Anterior cingulate cortex (tissue), 58 donors: ENCODE data around the gene ASCC1.
"Not testable (repeated sequence)": the region's sequence is repeated elsewhere in the genome, so short reads cannot be mapped to it uniquely, and the experiment has no call there.

ENCODE experiments used
- DNase-seq, 58 donors: peaks; one replicate each; lab custom pipeline; 2025; lab: John Stamatoyannopoulos, UW

ASCC1 gene

GRCh38 chr10:72249176-72249862 is 33.2 kb upstream of the ASCC1 start:
- not testable (repeated sequence) for DNase-seq

DNA sequence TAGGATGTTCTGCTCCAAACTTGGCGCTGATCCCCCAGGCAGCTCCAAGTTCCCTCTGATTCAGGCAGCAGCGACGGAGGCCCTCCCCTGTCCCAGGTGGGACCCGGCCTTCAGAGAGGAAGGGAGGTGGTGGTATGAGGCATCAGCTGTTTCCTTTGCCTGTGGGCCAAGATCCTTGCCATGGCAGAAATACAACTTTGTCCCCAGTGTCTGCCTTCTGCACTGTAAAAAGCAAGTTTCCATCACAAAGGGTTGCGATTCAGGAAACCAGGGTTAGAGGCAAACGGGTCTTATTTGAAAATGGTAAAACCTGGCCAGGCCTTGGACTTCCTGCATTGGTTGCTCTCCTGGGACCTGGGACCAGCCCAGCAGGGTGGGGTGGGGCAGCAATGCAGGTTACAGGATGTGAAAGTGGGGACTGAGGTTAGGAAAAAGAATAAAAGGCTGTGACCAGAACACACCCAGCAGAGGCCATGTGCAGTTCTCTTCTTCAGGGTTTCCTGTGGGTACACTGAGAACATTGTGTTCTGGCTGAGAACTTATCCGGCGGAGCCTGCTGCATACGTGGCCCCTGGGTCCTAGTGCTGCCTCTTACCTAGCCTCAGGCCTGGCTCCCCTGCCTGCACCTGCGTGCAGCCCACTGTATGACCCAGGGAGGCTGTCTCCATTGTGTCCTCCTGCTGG is 32.5 kb upstream of the ASCC1 start:
- peak in 51 of 58 donors; percentile 17 to 88 (median 62) for DNase-seq

DNA sequence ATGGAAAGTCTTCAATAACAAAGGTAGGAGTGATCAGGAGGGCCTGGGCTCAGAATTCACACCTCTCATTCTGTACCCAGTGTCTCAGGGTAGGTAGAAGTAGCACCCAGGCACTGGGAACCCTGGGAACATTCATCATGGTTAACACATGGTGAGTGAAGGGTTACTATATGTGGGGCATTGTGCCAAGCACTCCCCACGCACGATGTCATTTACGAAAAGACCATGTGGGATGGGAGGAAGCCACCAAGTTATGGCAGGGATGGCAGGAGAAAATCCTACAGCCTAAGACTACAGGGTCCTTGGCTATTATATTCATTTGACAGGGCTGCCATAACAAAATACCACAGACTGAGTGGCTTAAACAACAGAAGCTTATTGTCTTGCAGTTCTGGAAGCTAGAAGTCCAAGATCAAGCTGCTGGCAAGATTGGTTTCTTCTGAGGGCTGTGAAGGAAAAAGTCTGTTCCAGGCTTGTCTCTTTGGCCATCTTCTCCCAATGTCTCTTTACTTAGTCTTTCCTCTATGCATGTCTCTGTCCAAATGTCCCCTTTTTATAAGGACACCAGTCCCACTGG is 30.0 kb upstream of the ASCC1 start:
- DNase-seq: no peak

DNA sequence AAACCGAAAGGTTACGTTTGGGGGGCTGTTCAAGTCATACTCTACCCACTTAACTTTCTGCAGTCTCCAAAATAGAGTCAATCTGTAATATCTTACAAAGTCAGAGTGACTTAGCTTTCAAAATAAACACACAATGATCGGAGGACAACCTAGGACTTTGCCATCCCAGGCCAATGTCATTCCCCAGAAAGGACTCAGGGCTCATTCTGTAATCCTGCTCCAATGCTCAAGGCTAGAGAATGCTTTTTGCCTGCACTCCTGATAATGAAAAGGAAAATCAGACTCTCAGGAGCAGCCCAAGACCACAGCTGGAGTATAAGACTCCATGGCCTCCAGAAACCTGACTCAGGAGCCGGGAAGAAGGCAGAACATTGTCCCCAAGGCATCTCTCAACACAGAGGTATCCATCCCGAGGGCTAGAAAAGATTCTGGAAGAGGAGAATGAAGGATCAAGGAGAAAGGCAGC is 28.5 kb upstream of the ASCC1 start:
- no peak for DNase-seq

- peak in 22 of 58 donors; percentile 15 to 55 (median 32) for DNase-seq
Measured at GRCh38 chr10:72243822-72244437, 27.9 kb upstream of the ASCC1 start.

GRCh38 chr10:72242675-72243074 is 26.6 kb upstream of the ASCC1 start:
- DNase-seq: peak in 33 of 58 donors; percentile 14 to 80 (median 42)

DNA sequence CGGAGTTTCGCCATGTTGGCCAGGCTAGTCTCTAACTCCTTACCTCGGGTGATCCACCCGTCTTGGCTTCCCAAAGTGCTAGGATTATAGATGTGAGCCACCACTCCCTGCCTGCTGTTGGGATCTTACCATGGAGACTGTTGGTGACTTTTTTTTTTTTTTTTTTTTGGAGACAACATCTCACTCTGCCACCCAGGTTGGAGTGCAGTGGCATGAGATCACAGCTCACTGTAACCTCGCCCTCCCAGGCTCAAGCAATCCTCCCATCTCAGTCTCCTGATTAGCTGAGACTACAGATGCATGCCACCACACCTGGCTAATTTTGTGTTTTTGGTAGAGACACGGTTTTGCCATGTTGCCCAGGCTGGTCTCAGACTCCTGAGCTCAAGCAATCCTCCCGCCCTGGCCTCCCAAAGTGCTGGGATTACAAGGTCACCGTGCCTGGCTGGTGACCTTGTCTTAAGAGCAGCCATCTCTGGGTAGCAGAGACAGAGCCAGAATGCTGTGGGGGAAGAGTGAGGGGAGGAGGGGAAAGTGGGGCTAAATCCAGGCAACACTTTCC is 25.7 kb upstream of the ASCC1 start:
- no peak for DNase-seq

DNA sequence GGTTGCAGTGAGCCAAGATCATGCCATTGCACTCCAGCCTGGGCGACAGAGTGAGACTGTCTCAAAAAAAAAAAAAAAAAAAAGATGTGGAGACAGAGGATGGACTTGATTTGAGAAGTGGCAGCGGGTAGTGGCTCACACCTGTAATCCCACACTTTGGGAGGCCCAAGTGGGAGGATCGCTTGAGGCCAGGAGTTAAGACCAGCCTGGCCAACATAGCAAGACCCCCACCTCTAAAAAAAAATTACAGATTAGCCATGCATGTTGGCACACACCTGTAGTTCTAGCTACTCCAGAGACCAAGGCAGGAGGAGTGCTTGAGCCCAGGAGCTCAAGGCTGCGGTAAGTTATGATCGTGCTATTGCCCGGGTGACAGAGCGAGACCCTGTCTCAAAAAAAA is 24.3 kb upstream of the ASCC1 start:
- DNase-seq: no peak

- DNase-seq: no peak
Measured at GRCh38 chr10:72239409-72239808, 23.3 kb upstream of the ASCC1 start.

GRCh38 chr10:72238392-72239175 is 22.5 kb upstream of the ASCC1 start:
- DNase-seq: no peak

GRCh38 chr10:72235544-72236279 is 19.6 kb upstream of the ASCC1 start:
- no peak for DNase-seq

DNA sequence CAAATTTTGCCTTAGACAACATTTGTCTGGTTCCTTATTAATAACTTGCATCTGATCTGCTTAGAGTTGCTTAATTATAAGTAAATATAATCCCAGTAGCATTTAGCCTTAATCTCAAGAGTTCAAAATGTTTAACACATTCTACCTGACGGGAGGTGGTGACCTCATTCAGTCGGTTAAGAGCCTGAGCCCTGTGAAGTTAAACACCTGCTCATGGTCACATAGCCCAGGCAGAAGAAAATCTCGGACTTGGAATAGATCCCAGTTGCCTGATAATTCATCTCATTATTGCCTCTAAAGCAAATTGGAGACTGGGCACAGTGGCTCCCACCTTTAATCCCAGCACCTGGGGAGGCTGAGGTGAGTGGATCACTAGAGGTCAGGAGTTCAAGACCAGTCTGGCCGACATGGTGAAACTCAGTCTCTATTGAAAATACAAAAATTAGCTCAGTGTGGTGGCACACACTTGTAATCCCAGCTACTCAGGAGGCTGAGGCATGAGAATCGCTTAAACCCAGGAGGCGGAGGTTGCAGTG is 18.6 kb upstream of the ASCC1 start:
- DNase-seq: no peak

- no peak for DNase-seq
Measured at GRCh38 chr10:72233621-72234020, 17.5 kb upstream of the ASCC1 start.

DNA sequence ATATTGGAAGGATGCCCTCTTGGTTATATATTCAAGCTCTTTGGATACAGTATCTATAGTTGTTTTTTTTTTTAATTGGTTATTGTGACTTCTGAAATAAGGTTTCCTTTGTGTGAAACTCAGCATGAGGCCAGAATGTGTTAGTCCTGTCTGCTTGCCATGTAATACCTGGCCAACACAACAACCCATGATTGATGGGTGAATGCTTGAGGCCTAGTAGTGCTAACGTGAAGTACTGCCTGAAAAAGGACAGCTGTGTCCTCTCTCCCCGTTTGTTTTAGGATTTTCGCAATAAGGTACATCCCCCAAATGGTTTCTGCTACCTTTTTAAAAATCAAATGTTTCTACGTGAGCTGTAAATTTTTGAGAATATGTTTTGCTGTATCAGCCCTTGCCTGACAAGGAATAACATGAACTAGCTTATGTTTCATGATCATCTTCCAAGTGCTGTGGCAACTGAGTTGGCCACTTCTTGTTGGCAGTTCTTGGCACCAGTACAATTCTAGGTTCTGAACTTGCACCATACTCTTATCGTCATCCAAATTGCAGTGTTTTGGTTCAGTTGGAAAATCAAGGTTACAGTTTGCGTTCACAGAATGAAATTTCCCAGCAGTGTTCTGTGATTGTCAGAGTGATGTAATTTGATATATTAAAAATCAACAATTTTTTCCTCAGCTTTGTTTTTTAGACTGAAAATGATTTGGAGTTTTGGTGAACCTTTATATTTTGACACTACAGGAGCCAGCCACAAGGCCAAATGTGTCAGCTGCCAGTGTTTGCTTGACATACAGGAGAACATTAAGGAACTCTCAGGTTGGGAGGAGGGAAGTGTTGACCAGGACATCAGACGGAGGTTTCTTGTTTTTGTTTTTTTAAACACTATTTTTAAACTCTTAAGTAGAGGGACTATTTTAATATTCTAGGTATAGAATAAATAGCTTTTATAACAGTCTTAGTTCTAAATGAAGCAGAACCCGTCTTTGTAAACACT is 13.5 kb upstream of the ASCC1 start:
- DNase-seq: no peak

DNA sequence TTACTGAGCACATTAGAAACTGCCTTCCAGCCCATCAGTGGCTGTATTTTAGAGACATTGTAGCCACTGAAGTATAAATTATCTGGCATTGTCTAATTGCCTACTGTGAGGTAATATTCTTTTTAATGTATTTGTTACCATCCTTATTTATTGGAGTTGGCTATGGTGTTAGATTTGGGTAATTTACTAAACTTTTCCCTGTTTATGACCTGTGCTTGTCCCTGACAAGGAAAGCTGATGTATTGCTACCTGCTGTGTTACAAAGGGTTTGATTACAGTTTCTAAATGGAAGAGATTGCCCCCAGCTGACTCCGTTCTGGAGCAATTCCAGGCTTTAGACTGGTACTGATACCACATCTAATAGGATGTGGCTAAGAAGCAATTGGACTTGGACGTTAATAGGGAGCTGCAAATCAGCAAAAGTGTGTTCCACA is 12.3 kb upstream of the ASCC1 start:
- DNase-seq: no peak

DNA sequence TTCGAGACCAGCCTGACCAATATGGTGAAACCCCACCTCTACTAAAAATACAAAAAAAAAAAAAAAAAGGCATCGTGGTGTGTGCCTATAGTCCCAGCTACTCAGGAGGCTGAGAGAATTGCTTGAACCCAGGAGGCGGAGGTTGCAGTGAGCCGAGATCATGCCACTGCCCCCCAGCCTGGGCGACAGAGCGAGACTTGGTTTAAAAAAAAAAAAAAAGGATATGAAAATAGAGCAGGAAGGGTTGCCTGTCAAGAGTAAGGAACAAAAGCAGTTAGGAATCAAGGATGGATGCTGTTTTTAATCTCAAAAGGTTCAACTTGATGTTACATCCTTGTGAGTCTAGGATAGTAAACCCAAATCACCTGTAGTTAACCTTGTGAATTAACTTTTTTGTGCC is 11.8 kb upstream of the ASCC1 start:
- no peak for DNase-seq

DNA sequence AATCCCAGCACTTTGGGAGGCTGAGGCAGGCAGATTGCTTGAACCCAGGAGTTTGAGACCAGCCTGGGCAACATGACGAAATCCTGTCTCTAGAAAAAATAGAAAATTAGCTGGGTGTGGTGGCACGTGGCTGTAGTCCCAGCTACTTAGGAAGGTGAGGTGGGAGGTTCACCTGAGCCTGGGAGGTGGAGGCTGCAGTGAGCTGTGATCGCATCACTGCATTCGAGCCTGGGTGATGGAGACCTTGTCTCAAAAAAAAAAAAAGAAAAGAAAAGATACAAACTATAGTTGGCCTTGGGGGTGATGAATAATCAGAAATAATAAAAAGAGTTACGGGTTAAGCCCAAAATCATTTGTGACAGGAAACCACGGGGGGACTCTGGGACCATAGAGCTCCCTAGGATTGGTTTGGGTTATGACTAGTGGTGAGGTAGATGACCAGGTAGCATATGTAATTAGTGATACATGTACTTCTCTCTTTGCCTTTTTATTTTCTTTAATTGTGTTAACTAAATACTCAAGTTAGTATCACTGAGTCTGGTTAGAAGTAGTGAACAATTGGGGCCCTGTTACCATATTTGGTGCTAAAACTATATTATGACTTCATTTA is 10.4 kb upstream of the ASCC1 start:
- no peak for DNase-seq
